Central memory CD4-positive, alpha-beta T cell (primary cell): ENCODE results near the gene PWP1.

Experiments used
- DNase-seq: peaks from one replicate; pipeline ENCODE4 v3.0.0; 2022
- total RNA-seq, 3 experiments: gene quantifications; one replicate each; lab custom pipeline; 2026; lab: John Stamatoyannopoulos, UW

The PWP1 gene
- 34.3 to 164 (median 73.8) reads per million in 3 experiments for total RNA-seq

DNA sequence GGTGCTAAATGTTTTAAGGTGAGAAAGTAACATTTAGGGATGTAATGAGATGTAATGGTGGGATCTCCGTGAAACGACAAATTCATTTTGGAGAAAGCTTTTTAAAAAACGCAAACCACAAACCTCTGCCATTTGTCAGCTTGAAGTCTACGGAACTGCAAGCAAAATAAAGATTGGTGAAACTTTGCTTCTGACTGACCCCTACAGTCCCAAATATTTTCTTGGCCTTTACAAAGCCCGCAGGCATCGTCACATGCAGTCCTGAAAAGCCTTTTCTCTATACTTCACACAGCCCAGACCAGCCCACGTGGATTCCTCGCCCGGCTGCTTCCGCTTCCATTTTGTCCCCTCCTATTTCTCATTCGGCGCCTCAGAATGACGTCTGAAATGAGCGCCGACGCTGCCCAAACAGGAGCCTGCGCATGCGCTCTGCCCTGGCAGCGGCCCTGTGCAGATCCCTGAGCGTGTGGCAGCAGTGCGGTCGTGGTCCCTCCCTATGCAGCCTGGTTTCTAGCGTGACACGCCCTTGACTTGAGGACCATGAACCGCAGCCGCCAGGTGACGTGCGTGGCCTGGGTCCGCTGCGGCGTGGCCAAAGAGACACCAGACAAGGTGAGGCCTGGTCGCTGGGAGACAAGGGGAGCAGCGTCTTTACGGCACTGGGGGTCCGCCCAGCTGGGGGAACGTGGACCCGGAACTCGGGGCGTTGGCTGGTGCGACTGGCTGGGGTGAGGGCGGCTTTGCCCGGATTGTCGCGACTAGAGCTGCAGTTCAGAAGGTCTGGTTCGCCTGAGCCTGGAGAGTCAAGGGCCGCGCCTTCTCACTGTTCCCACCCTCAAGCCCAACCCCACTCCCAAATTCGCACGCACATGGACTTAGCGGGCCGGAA is at the start of gene PWP1:
Gene PWP1 (plus strand): TSS at position 440 of the 889 bp plus-strand sequence. CDS start 101 bp downstream, at position 541.
- peak; percentile 96 for DNase-seq

DNA sequence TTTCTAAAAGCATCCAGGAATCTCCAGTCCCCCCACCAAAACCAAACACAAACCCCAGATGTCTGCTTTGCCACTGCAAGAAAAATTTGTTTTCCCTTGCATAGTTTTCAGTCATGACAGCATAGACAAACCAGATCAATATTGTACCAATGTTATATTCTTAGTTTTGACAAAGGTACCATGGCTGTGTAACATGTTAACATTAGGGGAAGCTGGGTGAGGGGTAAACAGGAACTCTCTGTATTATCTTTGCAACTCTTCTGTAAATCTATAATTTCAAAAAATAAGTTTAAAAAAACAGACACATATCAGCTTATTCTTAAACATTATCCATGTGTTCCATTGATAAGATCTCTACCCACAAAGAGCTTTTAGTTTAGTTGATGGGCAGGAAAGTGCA is 44.4 kb upstream of the PWP1 start:
- DNase-seq: no peak

DNA sequence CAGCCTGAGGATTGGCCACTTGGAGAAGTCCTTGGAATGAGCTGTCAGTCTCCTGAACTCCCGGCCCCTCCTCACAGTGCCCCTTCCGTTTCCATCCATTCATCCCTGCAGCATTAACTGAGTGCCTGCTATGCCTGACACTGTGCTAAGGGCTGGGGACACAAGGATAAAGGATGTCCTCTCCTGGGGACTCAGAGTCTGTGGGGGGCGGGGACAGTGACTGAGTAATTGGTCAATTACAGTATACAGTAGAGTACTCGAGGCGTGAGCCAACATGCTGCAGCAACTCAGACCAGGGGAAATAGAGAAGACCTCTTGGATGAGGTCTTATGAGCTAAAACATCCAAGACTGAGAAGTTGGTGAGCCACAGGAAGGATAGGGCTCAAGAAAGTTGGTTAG is 43.4 kb upstream of the PWP1 start:
- DNase-seq: no peak

DNA sequence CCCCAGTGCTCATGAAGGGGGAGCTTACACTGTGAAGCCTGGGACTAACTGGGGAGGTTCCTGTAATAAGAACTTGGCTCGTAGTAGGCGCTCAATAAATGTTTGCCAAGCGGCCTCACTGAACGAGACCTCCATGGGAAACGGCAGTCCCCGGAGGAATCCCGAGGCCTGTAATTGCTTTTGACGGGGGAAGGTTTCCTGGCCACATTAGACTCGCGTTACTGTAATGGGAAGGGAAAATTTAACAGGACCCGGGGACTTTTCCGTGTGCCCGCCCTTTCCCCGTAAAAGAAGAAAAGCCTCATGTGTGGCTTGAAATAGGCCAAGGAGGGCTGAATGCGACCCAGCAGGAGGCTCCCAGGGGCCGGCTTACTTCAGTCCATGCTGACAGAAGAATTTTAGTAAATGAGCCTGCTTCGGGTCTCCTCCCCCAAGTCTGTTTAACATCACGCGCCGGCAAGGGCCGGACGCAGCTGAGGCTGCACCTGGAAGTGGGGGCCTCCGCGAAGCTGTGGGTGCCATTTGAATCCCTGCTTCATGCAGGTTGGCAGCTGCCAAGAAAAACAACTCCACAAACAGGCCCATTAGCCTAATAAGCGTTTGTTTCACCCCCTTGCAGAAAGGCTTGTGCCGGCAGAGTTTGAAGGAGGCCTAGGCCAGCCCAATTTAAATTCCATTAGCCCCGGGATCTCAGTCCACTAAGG is 39.8 kb upstream of the PWP1 start:
- no peak for DNase-seq

DNA sequence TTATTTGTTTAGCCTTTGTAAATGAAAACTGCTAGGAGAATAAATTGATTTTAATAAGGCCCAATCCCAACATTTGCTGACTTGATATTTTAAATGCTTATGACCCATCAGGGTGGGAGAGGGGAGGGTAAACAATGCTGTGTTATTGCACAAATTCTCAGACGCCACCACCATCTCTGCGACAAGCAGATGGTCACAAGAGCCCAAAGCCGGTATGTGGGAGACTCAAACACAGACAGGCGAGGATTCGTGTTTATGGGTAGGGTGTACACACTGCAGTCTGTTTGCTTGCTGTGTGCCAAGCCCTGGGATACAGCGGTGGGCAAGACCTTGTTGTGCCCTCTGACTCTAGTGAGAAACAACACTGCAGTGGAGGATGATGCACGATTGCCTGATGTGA is 39.2 kb upstream of the PWP1 start:
- no peak for DNase-seq

DNA sequence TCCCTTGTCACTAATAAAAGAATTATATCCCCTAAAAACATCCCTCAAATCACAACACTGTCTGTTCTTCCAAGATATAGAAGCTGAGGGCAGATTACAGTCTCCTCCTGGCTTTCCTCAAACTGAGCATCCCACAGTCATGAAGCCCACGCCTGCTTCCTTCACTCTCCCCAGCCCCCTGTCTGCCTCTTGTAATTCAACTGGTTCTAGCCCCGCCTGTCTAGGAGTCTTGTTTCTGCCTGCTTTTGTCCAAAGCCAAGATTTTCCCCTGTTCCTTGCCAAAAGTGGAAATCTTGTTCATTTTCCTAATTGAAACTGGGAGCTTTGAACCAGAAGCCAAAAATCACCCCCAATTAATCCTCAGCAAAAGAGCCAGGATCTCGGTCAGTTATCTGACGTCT is 35.9 kb upstream of the PWP1 start:
- no peak for DNase-seq

DNA sequence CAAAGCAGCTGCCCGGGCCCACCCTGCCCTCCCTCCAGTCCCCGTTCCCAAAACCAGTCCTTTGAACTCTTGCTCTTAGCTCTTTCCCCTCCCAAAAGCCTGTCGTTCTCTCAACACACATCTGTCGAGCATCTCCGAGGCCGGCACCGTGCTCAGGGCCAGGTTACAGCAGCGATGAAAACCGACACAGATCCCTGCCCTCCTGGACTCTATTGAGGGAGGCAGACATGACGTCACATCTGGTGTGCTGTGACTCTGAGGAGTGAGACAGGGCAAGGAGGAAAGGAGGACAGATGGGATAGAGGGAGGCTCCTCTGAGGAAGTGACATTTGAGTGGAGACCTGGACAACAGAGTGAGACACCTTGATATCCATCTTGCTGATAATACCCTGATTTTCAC is 34.6 kb upstream of the PWP1 start:
- DNase-seq: no peak

DNA sequence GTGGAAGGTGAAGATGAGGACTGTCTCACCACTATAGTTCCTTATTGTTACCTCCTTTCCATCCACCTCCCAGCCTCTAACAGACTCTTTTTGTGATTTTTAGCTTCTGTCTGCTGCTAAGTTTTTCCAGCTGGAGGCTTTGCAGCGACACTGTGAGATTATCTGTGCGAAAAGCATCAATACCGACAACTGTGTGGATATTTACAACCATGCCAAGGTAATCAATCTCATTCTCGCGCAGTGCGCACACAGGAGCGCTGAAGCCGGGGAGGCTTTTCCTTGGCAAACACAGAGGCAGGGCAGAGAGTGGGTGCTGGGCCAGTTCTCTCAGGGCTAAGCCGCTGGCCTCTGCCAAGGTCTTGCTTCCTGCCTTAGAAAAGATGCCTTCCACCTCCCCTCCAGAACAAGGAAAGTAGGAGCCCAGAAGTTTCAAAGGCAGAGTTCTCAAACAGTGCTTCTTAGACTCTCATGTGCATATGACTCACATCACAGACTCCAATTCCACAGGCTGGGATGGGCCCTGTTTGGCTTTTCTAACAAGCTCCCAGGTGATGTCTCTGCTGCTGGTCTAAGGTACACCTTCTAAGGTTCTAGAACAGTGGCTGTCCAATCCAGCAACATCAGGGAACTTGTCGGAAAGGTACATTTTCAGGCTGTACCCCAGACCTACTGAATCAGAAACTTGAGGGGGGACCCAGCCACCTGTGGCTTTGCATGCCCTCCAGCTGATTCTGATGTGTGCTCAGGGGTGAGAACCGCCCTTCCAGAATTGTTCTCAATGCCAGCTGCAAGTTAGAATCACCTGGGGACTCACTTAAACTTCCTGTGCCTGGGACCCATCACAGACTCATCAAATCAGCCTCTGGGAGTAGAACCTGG is 33.8 kb upstream of the PWP1 start:
- DNase-seq: no peak

DNA sequence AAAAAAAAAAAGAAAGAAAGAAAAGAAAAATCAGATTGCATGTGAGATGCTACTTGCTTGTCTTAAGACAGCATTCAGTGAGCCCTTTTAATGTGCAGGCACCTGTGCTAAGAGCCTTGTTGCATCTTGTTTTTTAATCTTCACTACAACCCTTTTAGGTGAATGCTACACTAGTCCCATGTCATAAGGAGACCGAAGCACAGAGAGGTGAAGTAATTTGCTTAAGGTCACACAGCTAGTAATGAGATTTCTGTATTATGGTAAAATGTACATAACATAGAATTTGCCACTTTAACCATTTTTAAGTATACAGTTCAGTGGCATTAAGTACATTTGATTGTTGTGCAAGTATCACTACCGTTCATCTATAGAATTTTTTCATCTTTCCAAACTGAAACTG is 32.1 kb upstream of the PWP1 start:
- no peak for DNase-seq

DNA sequence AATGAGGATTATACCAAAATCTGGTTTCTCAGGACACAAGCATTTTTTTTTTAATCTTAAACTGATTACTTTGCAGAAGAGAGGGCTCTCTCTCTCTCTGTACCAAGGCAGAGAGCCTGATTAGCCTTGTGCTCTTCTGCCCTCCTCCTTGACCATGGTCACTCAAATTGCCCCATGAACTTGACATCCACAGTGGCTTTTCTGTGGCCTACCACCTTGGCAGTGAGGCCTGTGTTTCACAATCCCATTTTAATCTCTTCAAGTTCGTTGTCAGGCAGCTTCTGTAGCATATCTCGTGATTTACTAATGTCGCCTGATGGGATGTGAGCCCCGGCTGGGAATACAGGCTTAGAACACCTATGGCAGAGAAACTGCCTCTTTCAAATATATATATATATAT is 30.7 kb upstream of the PWP1 start:
- DNase-seq: no peak

DNA sequence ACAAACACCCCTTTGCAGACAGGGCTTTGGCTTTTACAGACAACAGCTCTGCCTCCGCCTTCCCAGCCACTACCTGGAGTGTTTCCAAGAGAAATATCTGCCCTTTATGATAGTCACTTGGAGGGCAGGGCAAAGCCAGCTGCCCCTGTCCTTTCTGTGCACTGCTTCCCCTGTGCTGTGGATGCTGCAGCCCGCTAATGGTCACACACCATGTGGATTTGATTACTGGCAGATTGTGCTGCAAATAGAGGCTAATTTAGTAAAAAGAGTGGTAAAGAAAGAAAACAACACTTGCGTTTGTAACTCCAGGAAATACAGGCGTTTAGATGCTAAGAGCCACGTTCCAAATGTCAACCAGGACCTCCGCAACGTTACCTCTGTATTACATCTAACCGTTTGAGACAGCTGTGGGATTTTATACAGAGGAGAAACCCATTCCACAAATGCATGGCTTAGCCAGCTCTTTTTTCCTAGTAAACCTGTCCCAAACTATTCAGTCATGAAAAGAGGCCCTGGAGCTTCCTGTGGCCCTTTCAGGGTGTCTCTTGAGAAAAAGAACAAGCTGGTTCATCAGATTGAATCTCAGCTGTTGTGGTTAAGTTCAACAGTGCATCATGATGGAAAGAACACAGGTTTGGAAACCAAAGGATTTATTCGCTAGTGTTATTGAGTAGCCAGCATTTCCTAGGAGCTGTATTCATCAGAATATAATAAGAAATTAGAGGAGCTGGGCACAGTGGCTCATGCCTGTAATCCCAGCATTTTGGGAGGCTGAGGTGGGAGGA is 30.1 kb upstream of the PWP1 start:
- no peak for DNase-seq

DNA sequence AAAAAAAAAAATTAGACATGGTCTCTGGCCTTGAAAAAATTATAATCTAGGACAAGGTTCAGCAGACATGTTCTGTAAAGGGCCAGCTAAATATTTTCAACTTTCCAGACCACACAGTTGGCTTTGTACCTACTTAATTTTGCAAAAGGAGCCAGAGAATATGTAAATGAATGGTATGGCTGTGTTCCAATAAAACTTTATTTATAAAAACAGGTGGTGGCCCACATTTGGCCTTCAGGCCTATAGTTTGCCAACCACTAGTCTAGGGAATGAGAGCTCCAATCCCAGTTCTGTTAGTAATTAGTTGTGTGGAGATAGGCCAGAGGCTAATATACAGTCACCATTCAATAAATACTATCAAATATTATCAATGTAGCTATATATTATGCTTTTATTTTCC is 29.3 kb upstream of the PWP1 start:
- DNase-seq: no peak

DNA sequence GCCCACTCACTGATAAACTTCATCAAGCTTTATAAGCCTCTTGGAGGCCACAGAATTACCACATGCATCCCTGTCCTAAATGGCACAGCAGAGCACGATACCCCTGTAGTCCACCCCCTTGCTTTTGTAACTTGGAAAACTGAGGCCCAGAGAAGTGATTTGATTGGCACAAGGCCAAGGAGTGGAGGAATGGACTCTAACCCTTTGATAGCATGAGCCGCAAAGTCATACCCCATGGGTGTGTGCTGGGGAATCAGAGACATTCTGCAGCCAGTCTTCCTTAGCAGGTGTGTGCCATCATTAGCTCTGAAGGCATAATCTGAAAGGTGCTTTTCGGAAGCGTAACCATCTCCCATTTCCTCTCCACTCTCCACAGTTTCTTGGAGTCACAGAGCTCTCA is 28.5 kb upstream of the PWP1 start:
- no peak for DNase-seq

DNA sequence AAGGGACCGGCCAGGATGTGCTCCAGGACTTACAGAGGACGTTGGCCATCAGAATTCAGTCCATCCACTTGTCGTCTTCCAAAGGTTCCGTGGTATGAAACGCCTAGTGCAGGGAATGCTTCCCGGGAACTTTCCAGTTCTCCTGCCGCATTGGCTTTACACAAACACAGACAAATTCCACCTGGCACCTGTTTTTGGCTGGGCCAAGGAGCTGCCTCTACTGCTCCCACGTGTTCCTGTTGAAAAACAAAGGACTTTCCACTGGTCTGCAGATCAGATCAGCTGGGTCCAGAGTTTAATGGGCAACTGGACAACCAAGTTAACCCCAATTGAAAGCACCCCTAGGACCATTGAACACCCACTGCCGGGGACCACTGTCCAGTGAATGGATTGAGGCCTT is 28.0 kb upstream of the PWP1 start:
- no peak for DNase-seq

DNA sequence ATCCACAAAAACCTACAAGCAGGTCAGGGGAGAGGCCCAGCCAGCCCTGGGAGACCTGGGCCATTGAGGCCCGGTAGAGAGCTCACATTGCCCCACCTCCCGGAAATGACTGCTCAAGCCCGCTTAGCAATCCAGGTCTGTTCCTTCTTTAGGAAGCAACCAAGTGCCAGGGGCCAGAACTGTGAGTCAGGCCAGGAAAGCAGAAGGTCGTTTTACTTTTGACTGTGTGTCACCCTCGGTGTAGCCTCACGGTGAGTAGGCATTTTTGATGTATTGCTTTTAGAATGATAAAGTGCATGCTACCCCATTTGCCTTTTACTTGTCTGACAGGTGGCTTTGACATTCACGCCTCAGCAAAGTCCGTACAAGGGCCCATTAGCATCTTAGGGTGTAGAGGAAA is 25.4 kb upstream of the PWP1 start:
- no peak for DNase-seq

DNA sequence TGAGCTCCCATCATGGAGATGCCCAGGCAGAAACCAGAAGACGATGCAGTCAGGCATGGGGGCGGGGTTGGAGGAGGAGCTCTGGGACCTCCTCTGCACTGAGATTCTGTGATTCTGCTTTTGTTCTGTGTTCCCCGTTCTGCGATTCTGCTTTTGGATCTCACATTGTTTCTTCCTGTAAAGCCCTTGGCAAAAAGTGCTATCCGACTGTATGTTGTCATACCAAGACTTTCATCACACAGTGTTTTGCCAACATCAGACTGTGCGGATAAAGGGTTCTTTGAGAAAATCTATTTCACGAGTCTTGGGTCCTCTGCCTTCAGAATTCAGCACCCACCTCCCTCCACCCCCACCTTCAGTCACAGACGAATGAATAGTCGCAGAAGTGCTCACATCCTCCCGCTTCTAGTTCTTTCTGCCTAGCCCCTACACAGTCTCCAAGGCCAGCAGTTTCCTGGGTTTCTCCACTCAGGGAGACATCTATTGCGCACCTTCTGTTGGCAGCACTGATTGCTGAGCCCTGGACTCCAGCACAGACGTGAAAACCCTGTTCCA is 24.7 kb upstream of the PWP1 start:
- no peak for DNase-seq

DNA sequence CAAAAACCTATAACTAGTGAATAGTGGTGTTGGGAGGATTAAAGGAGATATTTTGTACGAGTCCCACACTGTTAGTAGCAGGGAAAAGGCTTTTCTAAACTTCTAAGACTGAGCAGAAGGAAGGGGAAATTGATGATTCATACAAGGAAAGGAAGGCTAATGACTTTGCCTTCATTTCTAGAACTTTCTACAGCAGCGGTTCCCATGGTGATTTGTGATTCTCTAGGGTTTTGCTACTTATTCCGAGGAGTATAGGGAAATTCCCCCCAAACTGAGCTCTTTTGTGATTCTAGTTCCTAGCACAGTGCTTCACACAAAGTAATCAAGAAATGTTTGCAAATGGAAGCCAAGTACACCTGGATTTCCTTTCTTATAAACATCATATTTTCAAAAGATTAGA is 23.8 kb upstream of the PWP1 start:
- DNase-seq: no peak

DNA sequence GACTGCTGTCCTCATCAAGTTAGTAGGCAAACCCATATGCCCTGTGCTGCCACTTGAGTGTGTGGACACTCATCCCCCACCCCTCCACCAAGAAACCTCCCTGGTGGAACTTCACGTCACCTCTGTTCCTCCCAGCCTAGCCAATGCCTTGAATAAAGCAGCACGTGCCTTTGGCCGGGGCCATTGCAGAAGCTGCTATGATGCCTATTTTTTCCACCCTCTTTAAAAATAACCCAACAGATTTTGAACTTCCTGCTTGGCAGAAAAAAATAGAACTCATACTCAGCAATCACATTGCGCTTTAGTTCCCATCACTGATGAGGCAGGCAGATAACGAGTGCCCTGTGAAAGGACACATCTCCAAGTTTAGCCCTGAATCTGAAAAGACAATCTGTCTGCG is 23.1 kb upstream of the PWP1 start:
- DNase-seq: no peak

DNA sequence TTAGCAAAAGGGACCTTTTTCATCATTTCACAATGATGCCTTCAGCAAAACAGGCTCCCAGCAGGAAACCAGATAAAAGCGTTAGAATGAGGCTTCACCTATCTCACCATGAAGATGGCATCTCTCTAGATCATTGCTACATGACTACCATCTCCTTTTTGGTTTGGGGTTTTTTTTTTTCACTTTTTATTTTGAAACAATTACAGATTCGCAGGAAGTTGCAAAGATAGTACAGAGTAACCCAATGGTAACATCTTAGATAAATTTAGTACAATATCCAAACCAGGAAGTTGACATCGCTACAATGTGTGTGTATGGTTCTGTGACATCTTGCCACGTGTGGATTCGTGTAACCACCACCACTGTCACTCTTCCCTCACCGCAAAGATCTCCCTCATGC is 22.3 kb upstream of the PWP1 start:
- no peak for DNase-seq

DNA sequence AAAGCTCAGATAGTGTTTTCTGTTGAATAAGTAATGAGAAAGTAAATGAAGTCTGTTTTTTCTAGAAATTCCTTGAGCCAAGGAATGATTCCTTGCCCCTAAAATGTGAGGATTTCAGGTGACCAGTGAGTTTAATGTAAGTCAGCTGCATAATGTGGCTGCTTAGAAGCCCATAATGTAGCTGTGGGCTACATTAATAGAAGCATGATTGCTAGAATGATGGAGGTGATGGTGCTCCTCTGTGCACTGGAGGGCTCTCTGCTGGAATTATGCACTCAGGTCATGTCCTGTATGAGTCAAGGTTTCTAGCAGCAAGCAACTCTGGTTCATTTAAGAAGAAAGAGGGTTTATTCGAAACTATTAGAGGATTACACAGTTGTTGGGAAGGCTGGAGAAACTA is 19.6 kb upstream of the PWP1 start:
- DNase-seq: no peak

DNA sequence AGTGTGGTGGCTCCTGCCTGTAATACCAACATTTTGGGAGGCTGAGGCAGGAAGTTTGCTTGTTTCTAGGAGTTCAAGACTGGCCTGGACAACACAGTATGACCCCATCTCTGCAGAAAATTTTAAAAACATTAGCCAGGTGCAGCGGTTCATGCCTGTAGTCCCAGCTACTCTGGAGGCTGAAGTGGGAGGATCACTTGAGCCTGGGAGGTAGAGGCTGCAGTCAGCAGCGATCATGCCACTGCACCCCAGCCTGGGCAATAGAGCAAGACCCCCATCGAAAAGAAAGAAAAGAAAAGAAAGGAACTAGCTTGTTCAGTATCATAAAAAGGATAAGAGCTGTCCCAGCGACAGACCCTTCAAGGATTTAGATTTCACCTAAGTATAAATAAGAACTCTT is 18.1 kb upstream of the PWP1 start:
- no peak for DNase-seq
